ENCODE measurements around the gene SEMA6A. TPM values are rescaled to one million over a fixed set of nuclear protein-coding genes. Genes with fewer than 3 reads are reported as not detected.

Gene SEMA6A
- total and polyA plus RNA-seq, 4 donors = 3.4 to 31.6 (median 12.0) TPM

- TF ChIP-seq CTCF (IDR thresholded peaks at IDR 0.05; ENCODE audit: control extremely low read depth, extremely low read depth) = no peak
- 86 to 91% methylated on average over 2 of the region's 2 CpGs for WGBS, 2 donors
- no peak overlapping the region for H3K27ac ChIP-seq (ENCODE audit: low read depth in 1 of 2, low read length in 1 of 2)
- H3K4me1 ChIP-seq (ENCODE audit: control insufficient read depth in 5 of 5, insufficient read depth in 5 of 5, low read length in 5 of 5) = peaks cover 4 to 14% (median 10%) of the 10 kb centered on the region in 5 donors
- H3K9ac ChIP-seq (ENCODE audit: insufficient read depth in 1 of 2, low read length in 2 of 2) = no peak overlapping the region
- peaks cover 0 to 8% (median 1%) of the 10 kb centered on the region in 4 donors for H3K36me3 ChIP-seq (ENCODE audit: control insufficient read depth in 4 of 4, insufficient read depth in 4 of 4, low read length in 4 of 4)
- H3K9me3 ChIP-seq (ENCODE audit: control insufficient read depth in 4 of 4, insufficient read depth in 3 of 4, low read length in 3 of 4) = no peaks in the 10 kb centered on the region
- no peak overlapping the region for H3K4me3 ChIP-seq
- DNase-seq = no peak
- ATAC-seq (ENCODE audit: insufficient read depth, low FRiP score) = no peak
- H3K27me3 ChIP-seq (ENCODE audit: control insufficient read depth in 3 of 3, insufficient read depth in 3 of 3, low read length in 2 of 3) = no peaks in the 10 kb centered on the region
Measured at GRCh38 chr5:116452774-116453368, 121.8 kb downstream of the SEMA6A start.

DNA sequence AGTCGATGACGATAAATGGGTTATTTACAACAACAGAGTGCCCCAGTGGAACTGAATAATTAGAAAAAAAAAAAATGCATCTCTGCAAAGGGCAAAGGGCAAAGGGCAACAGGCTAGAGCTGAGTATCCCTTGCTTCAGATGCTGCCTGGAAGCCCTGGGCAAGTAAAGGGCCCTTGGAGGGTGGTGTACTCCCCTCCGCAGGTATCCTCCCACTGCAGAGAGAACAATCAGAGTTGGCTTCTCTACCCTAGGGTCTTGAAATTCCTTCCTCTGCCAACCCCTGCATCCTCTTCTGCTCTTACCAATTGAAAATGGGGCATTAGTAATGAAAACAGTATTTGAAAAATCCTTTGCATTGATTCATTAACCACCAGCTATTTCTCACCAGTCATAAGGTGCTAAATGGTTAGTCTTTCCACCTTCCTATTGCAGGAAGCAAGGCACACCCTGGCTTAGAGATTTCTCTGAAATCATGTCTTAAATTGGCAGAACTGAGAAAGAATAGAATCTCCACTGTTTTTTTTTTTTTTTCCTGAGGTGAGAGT is 122.6 kb downstream of the SEMA6A start:
- Histone ChIP-seq H3K9ac (ENCODE audit: insufficient read depth in 1 of 2, low read length in 2 of 2) (no peak overlapping the region), H3K27me3 (ENCODE audit: control insufficient read depth in 3 of 3, insufficient read depth in 3 of 3, low read length in 2 of 3) (no peaks in the 10 kb centered on the region), H3K27ac (ENCODE audit: low read depth in 1 of 2, low read length in 1 of 2) (no peak overlapping the region), H3K4me3 (no peak overlapping the region), H3K4me1 (ENCODE audit: control insufficient read depth in 5 of 5, insufficient read depth in 5 of 5, low read length in 5 of 5) (peaks cover 4 to 14% (median 10%) of the 10 kb centered on the region in 5 donors), H3K9me3 (ENCODE audit: control insufficient read depth in 4 of 4, insufficient read depth in 3 of 4, low read length in 3 of 4) (peaks cover 0 to 2% (median 0%) of the 10 kb centered on the region in 4 donors), H3K36me3 (ENCODE audit: control insufficient read depth in 4 of 4, insufficient read depth in 4 of 4, low read length in 4 of 4) (peaks cover 0 to 15% (median 8%) of the 10 kb centered on the region in 4 donors)
- no peak for TF ChIP-seq CTCF (IDR thresholded peaks at IDR 0.05; ENCODE audit: control extremely low read depth, extremely low read depth)
- WGBS, 2 donors = 94 to 98% methylated on average over 3 of the region's 3 CpGs
- ATAC-seq (ENCODE audit: insufficient read depth, low FRiP score) (no peak), DNase-seq (no peak)

- Histone ChIP-seq H3K9me3 (ENCODE audit: control insufficient read depth in 4 of 4, insufficient read depth in 3 of 4, low read length in 3 of 4) (peaks cover 0 to 2% (median 0%) of the 10 kb centered on the region in 4 donors), H3K36me3 (ENCODE audit: control insufficient read depth in 4 of 4, insufficient read depth in 4 of 4, low read length in 4 of 4) (peaks cover 0 to 19% (median 15%) of the 10 kb centered on the region in 4 donors), H3K4me3 (no peak overlapping the region), H3K4me1 (ENCODE audit: control insufficient read depth in 5 of 5, insufficient read depth in 5 of 5, low read length in 5 of 5) (peaks cover 4 to 14% (median 10%) of the 10 kb centered on the region in 5 donors), H3K9ac (ENCODE audit: insufficient read depth in 1 of 2, low read length in 2 of 2) (no peak overlapping the region), H3K27ac (ENCODE audit: low read depth in 1 of 2, low read length in 1 of 2) (no peak overlapping the region), H3K27me3 (ENCODE audit: control insufficient read depth in 3 of 3, insufficient read depth in 3 of 3, low read length in 2 of 3) (no peaks in the 10 kb centered on the region)
- 72 to 88% methylated on average over 3 of the region's 3 CpGs for WGBS, 2 donors
- DNase-seq (no peak), ATAC-seq (ENCODE audit: insufficient read depth, low FRiP score) (no peak)
- TF ChIP-seq CTCF (IDR thresholded peaks at IDR 0.05; ENCODE audit: control extremely low read depth, extremely low read depth) = no peak
Measured at GRCh38 chr5:116451066-116451465, 123.6 kb downstream of the SEMA6A start.
